Liver (tissue), 9 donors: ENCODE data around the gene ERMAP. TPM values are rescaled to one million over a fixed set of nuclear protein-coding genes. Genes with fewer than 3 reads are reported as not detected.

Experiments used
- DNase-seq: peaks from one replicate; pipeline ENCODE4 v3.0.0-alpha.2; 2017; ENCODE audit warnings: low spot score
- H3K27ac ChIP-seq, 2 donors: one replicate each; pipeline ENCODE4 v1.7.0; 2013; ENCODE audit warnings: inconsistent platforms in 2 of 2, low read length in 2 of 2, control low read depth in 1 of 2, low read depth in 1 of 2, mild to moderate bottlenecking in 1 of 2
- H3K27me3 ChIP-seq, 4 donors: one replicate each; pipeline versions ENCODE4 v1.6.1 to v1.7.0; 2013; ENCODE audit warnings: low read length in 3 of 4, inconsistent platforms in 1 of 4, mild to moderate bottlenecking in 1 of 4, moderate library complexity in 1 of 4; ENCODE audit not compliant: control insufficient read depth in 4 of 4, insufficient read depth in 4 of 4
- H3K36me3 ChIP-seq, 4 donors: one replicate each; pipeline versions ENCODE4 v1.6.1 to v1.7.0; 2013; ENCODE audit warnings: low read length in 3 of 4, mild to moderate bottlenecking in 3 of 4, low read depth in 1 of 4, moderate library complexity in 1 of 4; ENCODE audit not compliant: control insufficient read depth in 4 of 4, insufficient read depth in 3 of 4
- H3K4me1 ChIP-seq, 4 donors: one replicate each; pipeline versions ENCODE4 v1.6.1 to v1.7.0; 2013; ENCODE audit warnings: low read length in 3 of 4, mild to moderate bottlenecking in 3 of 4, moderate library complexity in 1 of 4; ENCODE audit not compliant: control insufficient read depth in 4 of 4, insufficient read depth in 4 of 4
- H3K4me3 ChIP-seq, 3 donors: one replicate each; pipeline versions ENCODE4 v1.6.1 to v1.7.0; 2013; ENCODE audit warnings: low read length in 3 of 3, control low read depth in 1 of 3, low read depth in 1 of 3, mild to moderate bottlenecking in 1 of 3
- H3K9ac ChIP-seq, 2 donors: one replicate each; pipeline ENCODE4 v1.7.0; 2013; ENCODE audit warnings: low read length in 2 of 2, mild to moderate bottlenecking in 2 of 2, moderate library complexity in 2 of 2, control low read depth in 1 of 2, low read depth in 1 of 2
- H3K9me3 ChIP-seq, 4 donors: one replicate each; pipeline versions ENCODE4 v1.6.1 to v1.7.0; 2013; ENCODE audit warnings: low read length in 3 of 4; ENCODE audit not compliant: control insufficient read depth in 4 of 4
- ATF3 ChIP-seq: IDR thresholded peaks from 2 replicates; pipeline ENCODE4 v1.6.1; 2016; ENCODE audit warnings: antibody characterized with exemption
- CTCF ChIP-seq: fragments of 150-350 bp; IDR thresholded peaks from 2 replicates; pipeline ENCODE4 v1.5.1; 2017; ENCODE audit warnings: improper control_type of control experiment, low read depth, low read length; ENCODE audit not compliant: missing input control
- EGR1 ChIP-seq, 2 donors: IDR thresholded peaks; 2 replicates each; pipeline ENCODE4 v1.6.1; 2016 to 2018; ENCODE audit warnings: antibody characterized with exemption in 2 of 2, low read depth in 2 of 2
- FOXA1 ChIP-seq: IDR thresholded peaks from 2 replicates; pipeline ENCODE4 v1.6.1; 2016; ENCODE audit warnings: antibody characterized with exemption
- FOXA2 ChIP-seq: IDR thresholded peaks from 2 replicates; pipeline ENCODE4 v1.6.1; 2016; ENCODE audit warnings: antibody characterized with exemption
- GABPA ChIP-seq, 2 donors: IDR thresholded peaks in 1 of 2; conservative IDR thresholded peaks in 1 of 2; 2 replicates each; pipeline ENCODE4 v1.6.1; 2016; ENCODE audit warnings: antibody characterized with exemption in 2 of 2, mild to moderate bottlenecking in 1 of 2, moderate library complexity in 1 of 2
- HNF4A ChIP-seq, 2 donors: conservative IDR thresholded peaks; 2 replicates each; pipeline ENCODE4 v1.6.1; 2016; ENCODE audit warnings: antibody characterized with exemption in 2 of 2, mild to moderate bottlenecking in 2 of 2
- HNF4G ChIP-seq: IDR thresholded peaks from 2 replicates; pipeline ENCODE4 v1.6.1; 2016; ENCODE audit warnings: antibody characterized with exemption
- JUND ChIP-seq, 2 donors: IDR thresholded peaks; 2 replicates each; pipeline ENCODE4 v1.6.1; 2016; ENCODE audit warnings: antibody characterized with exemption in 2 of 2
- MAX ChIP-seq: IDR thresholded peaks from 2 replicates; pipeline ENCODE4 v1.6.1; 2016; ENCODE audit warnings: antibody characterized with exemption
- NR2F2 ChIP-seq: IDR thresholded peaks from 2 replicates; pipeline ENCODE4 v1.6.1; 2016; ENCODE audit warnings: antibody characterized with exemption
- RAD21 ChIP-seq, 2 donors: IDR thresholded peaks; 2 replicates each; pipeline ENCODE4 v1.6.1; 2016; ENCODE audit warnings: antibody characterized with exemption in 2 of 2, mild to moderate bottlenecking in 2 of 2
- REST ChIP-seq: IDR thresholded peaks from 2 replicates; pipeline ENCODE4 v1.6.1; 2016; ENCODE audit warnings: antibody characterized with exemption, mild to moderate bottlenecking
- RXRA ChIP-seq, 2 donors: IDR thresholded peaks; 2 replicates each; pipeline ENCODE4 v1.6.1; 2017 to 2018; ENCODE audit warnings: antibody characterized with exemption in 2 of 2, mild to moderate bottlenecking in 1 of 2
- SP1 ChIP-seq: IDR thresholded peaks from 2 replicates; pipeline ENCODE4 v1.6.1; 2018; ENCODE audit warnings: antibody characterized with exemption, mild to moderate bottlenecking
- TAF1 ChIP-seq: conservative IDR thresholded peaks from 2 replicates; pipeline ENCODE4 v1.6.1; 2016; ENCODE audit warnings: antibody characterized with exemption, mild to moderate bottlenecking
- YY1 ChIP-seq: IDR thresholded peaks from 2 replicates; pipeline ENCODE4 v1.6.1; 2016; ENCODE audit warnings: antibody characterized with exemption, mild to moderate bottlenecking
- ZBTB33 ChIP-seq: IDR thresholded peaks from 2 replicates; pipeline ENCODE4 v1.6.1; 2016; ENCODE audit warnings: antibody characterized with exemption
- WGBS: extraction: QIAGEN DNeasy Blood & Tissue Kit; methylation state at CpG from one replicate; pipeline ENCODE4 v1.1.7; 2013; 5-methylcytosine and 5-hydroxymethylcytosine counted together
- polyA plus RNA-seq, 2 donors: library from polyadenylated mRNA; stranded (reverse) in 1 of 2; unstranded in 1 of 2; fragments of 200-250 nt in 1 of 2; fragments of >200 nt in 1 of 2; fragmentation: Nextera tagmentation in 1 of 2; extraction: Ambion mirVana in 1 of 2; gene quantifications; one replicate each; pipeline versions ENCODE4 v1.2.1 to v1.2.3, GENCODE V29; 2013 to 2015
- total RNA-seq, 2 donors: library from RNA; depleted of rRNA; stranded (reverse); fragments of >200 nt; gene quantifications; one replicate each; pipeline ENCODE4 v1.2.3, GENCODE V29; 2014
- donor health status: healthy.
- donor health status: healthy.
- donor health status: healthy.
- donor health status: healthy.
- donor health status: healthy.

The ERMAP gene
- total and polyA plus RNA-seq, 4 donors: 3.9 to 96.9 (median 9.0) TPM

GRCh38 chr1:42784946-42785693 lies 31.8 kb upstream of the ERMAP start, which contains the start of gene TMEM269:
Gene TMEM269, plus strand, starts transcription at chr1:42784991. Its CDS starts 4,903 bp downstream, at chr1:42789894.
- DNase-seq: no peak
- Histone ChIP-seq H3K4me1 (peaks cover 0 to 10% (median 2%) of the 10 kb centered on the region in 4 donors), H3K36me3 (peaks cover 2 to 17% (median 11%) of the 10 kb centered on the region in 4 donors), H3K27ac (no peak within 1 kb of the TSS), H3K27me3 (no peaks in the 10 kb centered on the region), H3K9me3 (no peaks in the 10 kb centered on the region), H3K4me3 (peak within 1 kb of the TSS in 1 of 3 donors; percentile 25), H3K9ac (no peak within 1 kb of the TSS)
- TF ChIP-seq HNF4A (conservative IDR thresholded peaks at IDR 0.05) (no peak), CTCF (no peak), FOXA2 (no peak), REST (no peak), RAD21 (IDR thresholded peaks at IDR 0.05) (no peak), TAF1 (no peak), SP1 (no peak), RXRA (IDR thresholded peaks at IDR 0.05) (no peak), HNF4G (no peak), GABPA (IDR thresholded peaks at IDR 0.05 in 1 of 2, conservative IDR thresholded peaks at IDR 0.05 in 1 of 2) (no peak), MAX (no peak), ZBTB33 (no peak), EGR1 (IDR thresholded peaks at IDR 0.05; ENCODE audit: low read depth in 2 of 2) (no peak), JUND (IDR thresholded peaks at IDR 0.05) (no peak), FOXA1 (no peak), YY1 (no peak), ATF3 (no peak), NR2F2 (no peak)
- 22% methylated on average over 54 of the region's 54 CpGs for WGBS
